ENCODE data around the gene SLC12A7.

The SLC12A7 gene

DNA sequence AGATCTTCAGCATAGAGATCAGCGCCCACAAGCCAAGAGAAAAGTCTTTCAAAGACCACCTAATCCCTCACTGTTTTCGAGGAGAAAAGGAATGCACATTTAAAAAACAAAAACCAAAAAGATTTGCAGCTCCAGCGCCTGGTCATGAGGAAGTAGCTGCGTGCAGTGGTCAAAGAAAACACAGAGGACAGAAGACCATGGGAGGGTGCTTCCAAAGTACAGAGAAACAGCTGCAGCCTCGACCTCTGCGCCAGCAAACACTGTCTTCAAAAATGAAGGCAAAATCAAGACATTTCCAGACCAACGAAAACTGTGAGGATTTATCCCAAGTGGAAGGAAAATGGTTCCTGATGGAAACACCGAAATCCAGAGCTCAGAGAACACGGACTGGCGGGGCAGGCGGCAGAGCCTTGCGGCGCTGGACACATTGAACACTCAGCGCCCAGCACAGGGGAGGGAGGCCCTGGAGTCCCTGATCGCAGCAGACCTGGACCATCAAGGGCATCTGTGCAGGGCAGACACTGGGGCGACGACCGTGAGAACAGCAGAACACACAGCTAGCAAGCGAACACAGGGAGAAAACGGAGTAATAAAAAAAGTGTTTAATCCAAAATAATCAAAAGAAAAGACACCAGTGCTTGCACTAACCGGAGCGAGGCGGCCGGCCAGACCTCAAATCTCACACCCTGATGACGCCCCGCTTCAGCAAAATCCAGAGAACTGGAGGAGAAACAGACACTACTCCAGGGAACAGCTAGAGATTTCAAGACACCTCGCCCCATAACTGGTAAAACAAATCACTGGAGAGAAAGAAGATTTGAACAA lies 12.6 kb upstream of the SLC12A7 start:
- H3K4me3 ChIP-seq (ENCODE audit: insufficient read length, low read depth), result no peak overlapping the region
- H3K27me3 ChIP-seq (ENCODE audit: insufficient read depth, insufficient read length), result no peaks in the 10 kb centered on the region
- no peaks in the 10 kb centered on the region for H3K36me3 ChIP-seq (ENCODE audit: insufficient read depth, insufficient read length, low read length)
- peaks cover 9% of the 10 kb centered on the region; the same call in 1 of the 2 replicates for H3K9me3 ChIP-seq (ENCODE audit: insufficient read depth, low read length)
- no peak for TF ChIP-seq YY1 (IDR thresholded peaks at IDR 0.05; ENCODE audit: insufficient read depth, insufficient read length)
- no peak for TF ChIP-seq SUZ12 (IDR thresholded peaks at IDR 0.05; ENCODE audit: extremely low read depth, insufficient read depth, insufficient read length)
- TF ChIP-seq ZNF274 (IDR thresholded peaks at IDR 0.05; ENCODE audit: low read depth, low read length), result no peak
- no peak for DNase-seq (ENCODE audit: low read depth, low spot score)
- H3K4me1 ChIP-seq (ENCODE audit: insufficient read depth, insufficient read length), result no peaks in the 10 kb centered on the region
- H3K9ac ChIP-seq (ENCODE audit: insufficient read length, low read depth), result no peak overlapping the region

DNA sequence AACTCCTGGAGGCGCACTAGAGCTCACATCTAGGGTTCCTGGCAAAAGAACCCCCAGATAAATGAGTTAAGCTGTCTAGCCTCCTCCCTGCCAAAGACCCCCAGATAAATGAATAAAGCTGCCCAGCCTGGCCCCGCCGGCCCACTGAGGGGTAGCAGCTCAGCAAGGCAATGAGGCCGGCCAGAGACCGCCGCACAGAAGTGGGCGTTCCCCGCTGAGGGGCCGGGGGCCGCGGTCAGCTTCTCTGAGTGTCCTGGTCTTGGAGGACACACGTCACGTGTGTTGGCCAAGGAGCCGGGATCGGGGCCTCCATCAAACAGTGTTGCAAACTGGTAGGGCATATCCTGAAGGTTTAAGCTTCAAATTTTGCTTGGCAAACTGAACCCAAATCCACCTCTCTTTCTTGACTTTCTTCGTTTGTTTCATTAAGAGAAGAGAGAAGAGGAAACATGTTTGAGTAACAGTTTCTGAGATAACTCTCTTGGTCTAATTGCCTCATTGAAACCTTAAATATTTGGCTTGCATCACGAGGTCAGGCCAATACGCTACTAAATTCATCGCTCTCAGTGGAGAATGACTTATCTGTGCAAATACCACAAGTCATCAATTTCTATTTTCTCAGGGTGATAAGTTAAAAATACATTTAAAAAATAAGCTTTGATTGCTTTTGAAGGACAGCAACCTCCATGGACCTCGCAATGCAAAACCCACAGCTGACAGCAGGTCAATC lies 11.7 kb upstream of the SLC12A7 start:
- no peak overlapping the region for H3K9ac ChIP-seq (ENCODE audit: insufficient read length, low read depth)
- no peaks in the 10 kb centered on the region for H3K36me3 ChIP-seq (ENCODE audit: insufficient read depth, insufficient read length, low read length)
- TF ChIP-seq ZNF274 (IDR thresholded peaks at IDR 0.05; ENCODE audit: low read depth, low read length) (no peak), YY1 (IDR thresholded peaks at IDR 0.05; ENCODE audit: insufficient read depth, insufficient read length) (no peak), SUZ12 (IDR thresholded peaks at IDR 0.05; ENCODE audit: extremely low read depth, insufficient read depth, insufficient read length) (no peak)
- peaks cover 9% of the 10 kb centered on the region; the same call in 1 of the 2 replicates for H3K9me3 ChIP-seq (ENCODE audit: insufficient read depth, low read length)
- H3K4me3 ChIP-seq (ENCODE audit: insufficient read length, low read depth), result no peak overlapping the region
- peaks cover 4% of the 10 kb centered on the region for H3K4me1 ChIP-seq (ENCODE audit: insufficient read depth, insufficient read length)
- DNase-seq (ENCODE audit: low read depth, low spot score), result no peak
- H3K27me3 ChIP-seq (ENCODE audit: insufficient read depth, insufficient read length), result no peaks in the 10 kb centered on the region

DNA sequence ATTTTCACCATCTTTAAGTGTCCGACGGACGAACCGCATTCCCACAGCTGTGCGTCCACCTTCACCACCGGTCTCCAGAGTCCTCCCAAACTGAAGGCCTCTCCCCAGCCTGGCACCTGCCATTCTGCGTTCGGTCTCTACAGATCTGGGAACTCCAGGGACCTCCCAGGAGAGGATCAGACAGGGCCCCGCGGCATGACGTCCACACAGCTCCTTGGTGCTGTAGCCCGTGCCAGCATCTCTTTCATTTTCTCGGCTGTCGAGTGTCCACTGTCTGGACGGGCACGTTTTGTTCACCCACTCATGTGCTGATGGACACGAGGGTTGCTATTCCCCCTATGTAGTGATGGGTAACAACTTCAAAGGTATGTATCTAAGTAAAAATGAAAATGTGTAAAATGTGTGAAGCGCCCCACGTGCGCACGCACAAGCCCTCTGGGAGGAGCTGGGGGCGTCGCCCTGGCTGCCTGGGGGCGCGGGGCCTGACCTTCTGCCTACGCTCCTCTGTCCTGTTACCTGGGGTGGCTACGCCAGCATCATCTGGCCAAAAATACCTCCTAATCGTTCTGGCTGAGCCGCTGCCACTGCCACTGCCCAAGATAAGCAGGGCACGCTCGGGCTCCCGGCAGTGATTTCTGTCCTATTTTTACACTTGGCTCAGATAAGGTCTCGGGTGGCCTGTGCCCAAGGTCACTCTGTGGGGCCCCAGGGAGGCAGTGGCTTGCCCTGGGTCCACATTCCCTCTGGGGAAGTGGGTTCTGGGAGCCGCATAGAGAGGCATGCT lies 10.8 kb upstream of the SLC12A7 start:
- no peak for TF ChIP-seq ZNF274 (IDR thresholded peaks at IDR 0.05; ENCODE audit: low read depth, low read length)
- no peak for TF ChIP-seq YY1 (IDR thresholded peaks at IDR 0.05; ENCODE audit: insufficient read depth, insufficient read length)
- H3K4me1 ChIP-seq (ENCODE audit: insufficient read depth, insufficient read length), result peaks cover 6% of the 10 kb centered on the region
- H3K9me3 ChIP-seq (ENCODE audit: insufficient read depth, low read length), result peaks cover 9% of the 10 kb centered on the region; the same call in 1 of the 2 replicates
- no peak overlapping the region for H3K4me3 ChIP-seq (ENCODE audit: insufficient read length, low read depth)
- H3K27me3 ChIP-seq (ENCODE audit: insufficient read depth, insufficient read length), result no peaks in the 10 kb centered on the region
- DNase-seq (ENCODE audit: low read depth, low spot score), result no peak
- no peak overlapping the region for H3K9ac ChIP-seq (ENCODE audit: insufficient read length, low read depth)
- H3K36me3 ChIP-seq (ENCODE audit: insufficient read depth, insufficient read length, low read length), result no peaks in the 10 kb centered on the region

DNA sequence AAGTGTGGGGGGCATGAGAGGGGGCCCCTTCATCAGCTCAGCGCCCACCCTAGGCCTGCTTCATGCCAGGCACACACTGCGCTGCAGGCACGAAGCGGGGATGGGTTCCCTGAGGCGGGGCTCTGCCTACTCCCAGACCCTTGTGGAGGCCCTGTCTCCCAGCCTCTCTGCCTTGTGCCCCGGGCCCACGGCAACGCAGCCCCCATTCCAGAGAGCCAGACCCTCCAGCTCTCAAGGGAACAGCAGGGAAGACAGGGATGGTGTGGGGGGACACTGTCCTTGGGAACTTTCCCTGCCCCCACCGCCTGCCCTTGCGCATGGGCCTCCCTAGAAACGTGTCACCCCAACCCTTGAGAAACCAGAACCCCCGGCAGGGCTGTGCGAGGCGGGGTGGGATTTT lies 10.0 kb upstream of the SLC12A7 start:
- TF ChIP-seq ZNF274 (IDR thresholded peaks at IDR 0.05; ENCODE audit: low read depth, low read length) (no peak), YY1 (IDR thresholded peaks at IDR 0.05; ENCODE audit: insufficient read depth, insufficient read length) (no peak), SUZ12 (IDR thresholded peaks at IDR 0.05; ENCODE audit: extremely low read depth, insufficient read depth, insufficient read length) (no peak)
- DNase-seq (ENCODE audit: low read depth, low spot score), result no peak
- Histone ChIP-seq H3K9ac (ENCODE audit: insufficient read length, low read depth) (no peak overlapping the region), H3K27me3 (ENCODE audit: insufficient read depth, insufficient read length) (no peaks in the 10 kb centered on the region), H3K36me3 (ENCODE audit: insufficient read depth, insufficient read length, low read length) (no peaks in the 10 kb centered on the region), H3K4me1 (ENCODE audit: insufficient read depth, insufficient read length) (peaks cover 6% of the 10 kb centered on the region), H3K4me3 (ENCODE audit: insufficient read length, low read depth) (no peak overlapping the region), H3K9me3 (ENCODE audit: insufficient read depth, low read length) (peaks cover 9% of the 10 kb centered on the region; the same call in 1 of the 2 replicates)

DNA sequence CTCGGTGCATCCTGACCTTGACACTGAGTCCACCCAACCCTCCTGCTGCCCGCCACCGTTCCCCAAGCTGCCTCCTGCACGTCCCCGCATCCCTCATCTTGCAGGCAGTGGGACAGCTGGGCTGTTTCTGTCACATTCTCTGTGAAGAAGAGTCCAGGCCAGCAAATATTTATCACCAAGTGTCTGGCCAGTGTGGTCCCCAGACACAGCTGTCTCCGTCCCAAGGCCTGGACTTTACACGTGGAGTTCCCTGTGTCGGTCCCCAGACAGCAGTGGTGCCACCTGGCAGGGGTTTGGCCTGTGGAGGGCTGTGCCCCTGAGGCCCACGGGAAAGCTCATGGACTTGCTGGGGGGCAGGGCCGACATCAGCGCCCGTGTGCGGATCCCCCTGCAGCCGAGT lies 9.2 kb upstream of the SLC12A7 start:
- H3K4me1 ChIP-seq (ENCODE audit: insufficient read depth, insufficient read length), result peaks cover 6% of the 10 kb centered on the region
- TF ChIP-seq SUZ12 (IDR thresholded peaks at IDR 0.05; ENCODE audit: extremely low read depth, insufficient read depth, insufficient read length) (no peak), ZNF274 (IDR thresholded peaks at IDR 0.05; ENCODE audit: low read depth, low read length) (no peak), YY1 (IDR thresholded peaks at IDR 0.05; ENCODE audit: insufficient read depth, insufficient read length) (no peak)
- no peak for DNase-seq (ENCODE audit: low read depth, low spot score)
- H3K9ac ChIP-seq (ENCODE audit: insufficient read length, low read depth), result no peak overlapping the region
- peaks cover 9% of the 10 kb centered on the region; the same call in 1 of the 2 replicates for H3K9me3 ChIP-seq (ENCODE audit: insufficient read depth, low read length)
- H3K4me3 ChIP-seq (ENCODE audit: insufficient read length, low read depth), result no peak overlapping the region
- no peaks in the 10 kb centered on the region for H3K27me3 ChIP-seq (ENCODE audit: insufficient read depth, insufficient read length)
- H3K36me3 ChIP-seq (ENCODE audit: insufficient read depth, insufficient read length, low read length), result no peaks in the 10 kb centered on the region

DNA sequence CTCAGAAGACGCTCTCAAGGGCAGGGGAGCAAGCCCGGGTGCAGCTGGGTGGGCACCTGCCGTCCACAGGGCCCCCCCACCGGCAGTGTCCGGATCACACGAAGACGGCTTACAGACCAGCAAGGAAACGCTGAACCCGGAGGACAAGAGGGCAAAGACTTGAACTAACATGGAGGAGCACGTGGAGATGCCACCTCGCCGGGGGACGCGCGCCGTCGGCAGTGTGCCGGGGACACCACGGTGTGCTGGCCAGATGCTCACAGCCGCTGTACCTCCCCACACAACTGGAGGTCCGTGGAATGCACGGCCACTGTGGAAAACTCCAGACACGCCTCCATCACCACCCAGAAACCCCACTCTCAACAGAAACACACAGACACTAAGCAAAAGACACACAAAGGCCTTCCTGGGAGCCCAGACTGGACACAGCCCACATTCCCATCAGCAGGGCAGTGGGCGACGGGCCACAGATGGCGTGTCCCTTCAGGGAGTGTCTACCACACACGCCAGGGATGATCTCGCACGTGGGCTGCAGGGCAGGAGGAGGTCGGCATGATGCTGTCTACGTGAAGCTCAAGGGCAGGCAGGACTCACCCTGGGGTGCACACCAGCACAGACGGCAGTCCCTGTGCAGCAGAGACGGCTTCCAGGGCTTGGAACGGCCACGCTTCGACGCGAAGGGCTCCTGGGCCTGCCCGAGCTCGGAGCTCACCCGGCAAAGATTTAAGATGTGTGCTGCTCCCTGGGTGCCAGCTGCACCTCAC lies 8.6 kb upstream of the SLC12A7 start:
- Histone ChIP-seq H3K9me3 (ENCODE audit: insufficient read depth, low read length) (peaks cover 9% of the 10 kb centered on the region; the same call in 1 of the 2 replicates), H3K36me3 (ENCODE audit: insufficient read depth, insufficient read length, low read length) (no peaks in the 10 kb centered on the region), H3K27me3 (ENCODE audit: insufficient read depth, insufficient read length) (no peaks in the 10 kb centered on the region), H3K4me3 (ENCODE audit: insufficient read length, low read depth) (no peak overlapping the region), H3K9ac (ENCODE audit: insufficient read length, low read depth) (no peak overlapping the region), H3K4me1 (ENCODE audit: insufficient read depth, insufficient read length) (peaks cover 6% of the 10 kb centered on the region)
- no peak for DNase-seq (ENCODE audit: low read depth, low spot score)
- TF ChIP-seq YY1 (IDR thresholded peaks at IDR 0.05; ENCODE audit: insufficient read depth, insufficient read length) (no peak), ZNF274 (IDR thresholded peaks at IDR 0.05; ENCODE audit: low read depth, low read length) (no peak), SUZ12 (IDR thresholded peaks at IDR 0.05; ENCODE audit: extremely low read depth, insufficient read depth, insufficient read length) (no peak)

All from NT2/D1 (cell line).